ENCODE data around the gene ARRDC3.
"Not testable (repeated sequence)": the region's sequence is repeated elsewhere in the genome, so short reads cannot be mapped to it uniquely, and the experiment has no call there.

The ARRDC3 gene

DNA sequence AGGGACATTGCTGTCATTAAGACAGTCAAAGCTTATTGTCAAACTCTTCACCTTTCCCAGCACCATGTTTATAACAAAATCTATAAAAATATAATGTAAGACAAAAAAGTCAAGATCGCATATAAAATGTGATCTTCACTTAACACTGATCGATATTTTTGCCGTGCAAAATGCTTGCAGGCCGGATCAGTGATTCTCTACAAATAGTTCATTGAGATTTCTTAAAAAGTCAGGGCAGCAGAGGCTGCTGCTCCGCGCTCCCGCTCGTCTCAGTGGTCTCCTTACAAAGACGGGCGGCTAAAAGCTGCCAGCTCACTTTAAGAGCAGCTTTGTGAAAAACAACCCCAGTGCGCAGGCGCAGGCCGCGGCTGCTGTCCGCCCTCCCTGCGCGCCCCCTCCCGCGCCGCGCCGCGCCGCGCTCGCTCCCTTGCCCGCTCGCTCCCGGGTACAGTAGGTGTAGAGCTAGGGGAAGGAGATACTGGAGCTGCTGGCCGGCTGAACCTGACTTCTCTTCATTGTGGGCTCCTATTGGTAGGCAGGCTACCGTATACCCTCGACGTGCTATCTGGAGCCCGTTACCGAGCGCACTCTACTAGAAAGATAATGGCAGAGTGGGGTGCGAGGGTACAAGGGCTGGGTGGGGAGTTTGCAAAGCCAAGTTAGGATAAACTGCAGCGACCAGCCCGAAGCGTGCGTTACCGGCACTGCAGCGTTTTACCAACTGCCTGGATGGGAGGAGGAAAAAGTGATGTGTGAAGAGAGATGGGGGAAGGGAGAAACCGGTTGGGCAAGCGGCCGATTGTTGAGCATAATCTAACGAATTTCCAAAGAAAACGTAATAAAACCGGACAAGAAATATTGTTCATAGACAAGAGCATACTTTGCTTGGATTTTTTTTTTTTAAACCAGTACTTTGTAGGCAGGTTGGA is at the start of gene ARRDC3:
TSS of gene ARRDC3 (minus strand) at position 291 of the 929 bp plus-strand sequence. CDS start at position 66, 225 bp downstream.
- peak; percentile 88 for DNase-seq (ENCODE audit: low spot score)

- DNase-seq (ENCODE audit: low spot score), result no peak
Measured at GRCh38 chr5:91430949-91431348, 47.8 kb upstream of the ARRDC3 start.

GRCh38 chr5:91424638-91425436 is 41.7 kb upstream of the ARRDC3 start:
- no peak for DNase-seq (ENCODE audit: low spot score)

DNA sequence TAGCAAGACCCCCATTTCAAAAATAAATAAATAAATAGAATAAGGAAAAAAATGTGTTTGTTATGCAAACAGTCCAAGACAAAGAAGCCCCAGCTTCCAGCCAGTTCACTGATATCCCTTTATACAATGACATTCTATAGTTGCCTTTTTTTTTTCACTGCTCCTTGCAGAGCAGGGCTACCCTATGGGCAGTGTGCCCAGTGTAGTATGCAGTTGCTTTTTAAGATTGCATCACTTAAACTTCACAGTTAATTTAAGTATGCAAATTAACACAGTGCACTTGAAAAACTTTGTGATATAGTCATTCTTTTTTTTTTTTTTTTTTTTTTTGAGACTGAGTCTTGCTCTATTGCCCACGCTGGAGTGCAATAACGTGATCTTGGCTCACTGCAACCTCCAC is 40.8 kb upstream of the ARRDC3 start:
- DNase-seq (ENCODE audit: low spot score), result no peak

GRCh38 chr5:91420879-91421278 is 37.8 kb upstream of the ARRDC3 start:
- DNase-seq (ENCODE audit: low spot score), result no peak

GRCh38 chr5:91419571-91420537 is 36.7 kb upstream of the ARRDC3 start:
- DNase-seq (ENCODE audit: low spot score), result peak; percentile 26

GRCh38 chr5:91419136-91419535 is 36.0 kb upstream of the ARRDC3 start:
- DNase-seq (ENCODE audit: low spot score), result no peak

DNA sequence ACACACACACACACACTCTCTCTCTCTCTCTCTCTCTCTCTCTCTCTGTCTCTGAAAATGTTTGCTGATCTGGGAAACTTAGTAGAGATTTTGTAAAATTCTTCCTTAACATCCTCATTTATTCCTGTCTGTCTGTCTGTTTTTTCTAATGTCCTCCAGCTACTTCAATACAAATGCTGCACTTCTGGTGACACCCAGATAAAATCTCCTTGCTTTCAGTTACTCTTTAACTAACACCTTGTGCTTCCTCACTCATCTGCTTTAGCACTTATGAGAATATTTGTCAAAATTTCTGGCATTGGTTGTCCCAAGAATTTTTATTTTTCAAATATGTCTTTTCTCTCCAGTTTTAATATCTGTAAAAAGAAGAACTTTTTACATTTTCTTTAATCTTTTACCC is 35.0 kb upstream of the ARRDC3 start:
- DNase-seq (ENCODE audit: low spot score), result no peak

DNA sequence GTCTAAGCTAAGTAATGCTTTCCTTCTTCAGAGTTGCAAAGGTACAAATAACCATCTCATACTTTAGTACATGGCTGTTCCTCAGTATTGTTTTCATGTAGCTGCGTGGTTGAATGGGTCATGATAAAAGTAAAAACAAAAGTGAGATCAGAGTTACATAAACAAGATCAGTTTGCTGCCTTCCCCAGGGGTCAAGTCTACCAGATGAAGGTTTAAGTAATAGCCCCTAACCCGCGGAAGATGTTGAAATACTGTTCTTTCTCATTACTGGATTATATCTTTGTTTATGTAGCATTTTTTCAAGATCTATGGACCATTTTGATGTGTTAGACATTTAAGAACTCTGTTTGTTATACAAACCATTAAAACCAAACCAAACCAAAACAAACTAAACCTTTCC is 34.1 kb upstream of the ARRDC3 start:
- DNase-seq (ENCODE audit: low spot score), result no peak

DNA sequence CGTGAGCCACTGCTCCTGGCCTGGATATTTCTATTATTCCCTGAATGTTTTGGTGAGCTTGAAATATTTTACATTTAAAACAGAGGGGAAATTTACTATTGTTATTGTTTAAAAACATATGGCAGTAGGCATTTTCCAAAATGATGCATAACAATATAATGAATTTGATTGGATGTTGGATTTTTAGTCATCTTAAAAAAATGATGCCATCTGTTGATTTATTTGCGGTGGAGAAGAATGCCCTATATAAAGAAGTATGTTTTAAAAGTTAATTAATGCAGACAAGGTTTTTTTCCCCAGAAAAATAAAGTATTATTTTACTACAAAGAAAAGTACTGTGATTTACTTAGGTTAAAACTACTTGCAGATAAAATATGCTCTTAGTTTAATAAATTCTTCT is 33.4 kb upstream of the ARRDC3 start:
- no peak for DNase-seq (ENCODE audit: low spot score)

- no peak for DNase-seq (ENCODE audit: low spot score)
Measured at GRCh38 chr5:91409304-91409703, 26.2 kb upstream of the ARRDC3 start.

- DNase-seq (ENCODE audit: low spot score), result no peak
Measured at GRCh38 chr5:91408710-91409109, 25.6 kb upstream of the ARRDC3 start.

- DNase-seq (ENCODE audit: low spot score), result no peak
Measured at GRCh38 chr5:91407204-91407603, 24.1 kb upstream of the ARRDC3 start.

- DNase-seq (ENCODE audit: low spot score), result no peak
Measured at GRCh38 chr5:91403438-91403837, 20.3 kb upstream of the ARRDC3 start.

DNA sequence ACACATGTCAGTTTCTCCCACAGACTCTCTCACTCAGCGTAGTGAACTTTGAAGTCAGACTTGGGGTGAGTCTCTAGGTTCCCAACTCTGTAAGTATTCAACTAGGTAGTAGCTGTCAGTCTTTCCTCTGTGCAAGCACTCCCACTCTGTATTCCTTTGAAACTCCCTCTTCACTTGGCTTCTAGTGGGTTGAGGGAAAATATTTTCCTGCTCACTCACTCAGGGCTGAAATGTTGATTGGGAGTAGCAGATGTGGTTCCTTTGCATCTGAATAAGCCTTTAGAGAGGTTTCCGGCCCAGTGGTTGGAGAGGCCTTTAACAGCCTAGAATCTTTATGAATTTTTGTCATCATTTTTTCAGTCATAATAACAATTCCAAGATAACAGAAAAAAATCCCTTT is 18.1 kb upstream of the ARRDC3 start:
- no peak for DNase-seq (ENCODE audit: low spot score)

GRCh38 chr5:91397791-91398190 is 14.7 kb upstream of the ARRDC3 start:
- no peak for DNase-seq (ENCODE audit: low spot score)

DNA sequence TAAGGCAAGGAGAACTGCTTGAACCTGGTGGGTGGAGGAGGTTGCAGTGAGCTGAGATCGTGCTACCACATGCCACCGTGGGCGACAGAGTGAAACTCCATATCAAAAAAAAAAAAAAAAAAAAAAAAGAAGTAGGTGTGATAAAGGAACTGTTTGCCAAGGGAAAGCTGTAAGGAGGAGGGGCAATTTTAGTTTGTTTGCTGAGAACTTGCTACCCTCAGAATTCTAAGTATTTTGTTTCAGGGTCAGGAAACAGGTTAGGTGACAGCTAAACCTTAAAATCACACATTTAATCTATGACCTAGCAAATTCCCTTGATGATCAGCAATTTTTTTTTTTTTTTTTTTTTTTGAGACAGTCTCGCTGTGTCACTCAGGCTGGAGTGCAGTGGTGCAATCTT is 7.2 kb upstream of the ARRDC3 start:
- DNase-seq (ENCODE audit: low spot score), result no peak

DNA sequence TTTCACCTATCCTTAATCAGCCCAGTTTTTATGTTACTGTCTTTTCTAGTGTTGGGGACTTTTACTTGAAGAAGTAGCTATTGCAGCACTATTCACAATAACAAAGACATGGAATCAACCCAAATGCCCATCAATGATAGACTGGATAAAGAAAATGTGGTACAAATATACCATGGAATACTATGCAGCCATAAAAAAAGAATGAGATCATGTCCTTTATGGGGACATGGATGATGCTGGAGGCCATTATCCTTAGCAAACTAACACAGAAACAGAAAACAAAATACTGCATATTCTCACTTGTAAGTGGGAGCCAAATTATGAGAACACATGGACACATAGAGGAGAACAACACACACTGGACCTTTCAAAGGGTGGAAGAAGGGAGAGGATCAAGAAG is 6.4 kb upstream of the ARRDC3 start:
- DNase-seq (ENCODE audit: low spot score), result not testable (repeated sequence)

DNA sequence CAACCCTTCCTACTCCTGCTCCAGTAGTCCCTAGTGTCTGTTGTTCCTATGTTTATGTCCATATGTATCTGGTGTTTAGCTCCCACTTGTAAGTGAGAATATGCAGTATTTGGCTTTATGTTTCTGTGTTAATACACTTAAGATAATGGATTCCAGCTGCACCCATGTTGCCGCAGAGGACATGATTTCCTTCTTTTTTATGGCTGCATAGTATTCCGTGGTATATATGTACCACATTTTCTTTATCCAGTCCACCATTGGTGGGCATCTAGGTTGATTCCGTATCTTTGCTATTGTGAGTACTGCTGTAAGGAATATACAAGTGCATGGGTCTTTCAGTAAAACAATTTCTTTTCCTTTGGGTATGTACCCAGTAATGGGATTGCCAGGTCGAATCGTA is 5.2 kb upstream of the ARRDC3 start:
- no peak for DNase-seq (ENCODE audit: low spot score)

DNA sequence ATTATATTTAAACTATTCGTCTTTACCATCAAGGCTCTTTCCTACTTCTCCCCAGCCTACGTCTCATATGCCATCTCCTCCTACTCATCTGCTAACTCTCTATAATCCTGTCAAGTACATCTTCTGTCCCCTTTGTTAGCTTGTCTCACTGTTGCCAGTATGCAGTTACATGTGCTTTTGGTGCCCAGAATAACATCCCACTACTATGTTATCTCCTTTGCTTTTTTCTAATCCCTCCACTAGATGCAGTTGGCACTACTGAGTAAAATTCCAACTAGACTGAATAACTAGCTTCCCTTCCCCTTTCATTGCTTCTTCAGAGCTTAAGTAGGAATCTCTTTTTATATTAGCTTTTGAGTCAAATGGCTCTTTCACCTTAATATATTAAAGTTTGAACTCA is 3.0 kb upstream of the ARRDC3 start:
- no peak for DNase-seq (ENCODE audit: low spot score)

- DNase-seq (ENCODE audit: low spot score), result not testable (repeated sequence)
Measured at GRCh38 chr5:91385596-91385995, 2.5 kb upstream of the ARRDC3 start.

Data from iPS-NIHi11 (cell line).